ENCODE measurements around the gene AP2A2.

The AP2A2 gene

GRCh38 chr11:976431-977160, 50.9 kb downstream of the AP2A2 start:
- DNase-seq: no peak

DNA sequence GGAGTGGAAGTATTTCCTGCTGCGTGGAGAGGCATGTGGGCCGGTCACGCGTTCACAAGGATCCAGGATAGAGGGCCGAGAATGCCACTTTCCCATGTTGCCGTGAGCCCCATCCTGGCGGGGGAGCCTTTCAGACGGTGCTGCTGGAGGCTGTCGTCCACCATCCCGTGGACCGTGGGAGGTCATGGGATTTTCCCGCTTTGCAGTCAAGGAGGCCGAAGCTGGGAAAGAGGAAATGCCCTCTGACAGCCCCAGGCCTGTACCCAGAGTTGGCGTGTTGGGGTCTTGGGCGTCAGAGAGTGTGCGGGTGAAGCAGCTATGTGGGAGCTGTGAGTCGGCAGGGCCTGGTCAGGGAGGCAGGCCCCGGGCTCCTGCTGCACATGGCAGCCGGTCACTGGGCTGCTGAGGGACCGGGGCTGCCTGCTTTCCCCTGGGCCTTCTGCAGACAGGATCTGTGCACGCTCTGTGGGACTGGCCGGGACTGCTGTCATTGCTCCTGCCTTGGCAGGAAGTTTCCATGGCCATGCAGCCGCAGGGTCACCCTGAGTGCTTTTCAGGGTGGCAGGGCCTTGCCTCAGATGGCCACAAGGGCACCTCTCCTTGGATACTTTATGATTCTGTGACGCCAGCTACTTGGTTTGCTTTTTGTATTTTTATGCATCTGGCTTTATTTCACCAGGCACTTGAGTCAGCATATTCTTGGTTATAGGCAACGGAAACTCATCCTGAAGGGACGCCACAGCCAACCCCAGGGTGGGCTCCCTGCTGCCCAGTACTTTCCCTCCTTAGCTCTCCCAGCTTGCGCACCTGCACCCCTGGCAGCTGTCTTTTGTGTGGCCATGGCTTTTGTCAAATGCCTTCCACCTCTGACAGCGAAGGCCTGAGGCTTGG, 52.4 kb downstream of the AP2A2 start:
- DNase-seq: no peak

DNA sequence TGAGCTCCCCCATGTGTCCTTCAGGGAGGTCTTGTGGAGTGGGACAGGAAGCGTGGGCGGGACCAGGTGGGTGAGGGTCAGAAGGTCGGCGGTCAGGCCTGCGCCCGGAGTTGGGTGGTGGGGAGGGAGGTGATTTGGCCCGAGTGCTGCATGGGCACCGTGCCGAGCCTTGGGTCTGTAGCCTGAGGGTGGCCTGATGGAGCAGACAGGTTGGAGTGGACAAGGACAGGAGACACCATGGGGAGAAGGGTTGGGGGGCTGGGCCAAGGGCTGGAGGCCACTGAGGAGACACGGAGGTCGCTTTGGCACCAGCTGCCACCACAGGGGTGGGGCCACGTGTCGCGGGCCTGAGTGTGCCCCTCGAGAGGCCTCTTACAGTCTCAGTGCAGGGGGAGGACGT, 53.1 kb downstream of the AP2A2 start:
- DNase-seq: no peak

DNA sequence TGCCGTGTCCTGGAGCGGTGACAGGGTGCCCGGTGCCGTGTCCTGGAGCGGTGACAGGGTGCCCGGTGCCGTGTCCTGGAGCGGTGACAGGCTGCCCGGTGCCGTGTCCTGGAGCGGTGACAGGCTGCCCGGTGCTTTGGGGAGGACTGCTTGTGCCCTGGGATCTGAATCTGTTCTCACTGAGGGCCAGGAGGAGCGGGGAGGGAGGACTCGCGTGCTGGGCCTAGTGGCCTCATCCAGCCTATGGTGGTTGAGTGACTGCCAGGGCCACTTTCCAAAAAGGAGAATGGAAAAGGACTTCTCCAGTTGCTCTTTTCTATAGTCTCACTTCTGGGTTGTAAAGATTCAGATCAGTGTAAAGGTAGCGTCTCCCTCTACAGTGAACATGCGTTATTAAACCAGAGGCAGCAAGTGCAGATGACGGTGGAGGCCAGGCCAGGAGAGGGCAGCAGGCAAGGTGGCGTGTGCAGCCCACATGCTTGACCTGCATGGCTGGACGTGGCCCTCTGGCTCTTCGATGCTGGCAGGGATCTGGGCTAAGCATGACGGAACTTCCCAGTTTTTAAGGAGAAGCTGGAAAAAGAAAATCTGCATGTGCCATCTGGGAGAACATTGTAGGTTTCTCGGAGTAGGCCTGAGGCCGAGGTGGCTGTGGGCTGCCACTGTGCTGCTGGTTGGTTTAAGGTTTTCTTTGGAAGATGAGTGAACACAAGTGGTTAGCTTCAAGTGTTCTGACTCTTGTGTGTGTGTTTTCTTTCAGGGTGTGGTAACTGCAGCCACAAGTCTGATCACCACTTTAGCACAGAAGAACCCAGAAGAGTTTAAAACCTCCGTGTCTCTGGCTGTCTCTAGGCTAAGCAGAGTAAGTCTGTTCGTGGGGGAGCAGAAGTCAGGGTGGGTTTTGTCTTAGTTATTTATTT, 55.0 kb downstream of the AP2A2 start:
- DNase-seq: no peak

GRCh38 chr11:981764-982163, 56.1 kb downstream of the AP2A2 start:
- no peak for DNase-seq

DNA sequence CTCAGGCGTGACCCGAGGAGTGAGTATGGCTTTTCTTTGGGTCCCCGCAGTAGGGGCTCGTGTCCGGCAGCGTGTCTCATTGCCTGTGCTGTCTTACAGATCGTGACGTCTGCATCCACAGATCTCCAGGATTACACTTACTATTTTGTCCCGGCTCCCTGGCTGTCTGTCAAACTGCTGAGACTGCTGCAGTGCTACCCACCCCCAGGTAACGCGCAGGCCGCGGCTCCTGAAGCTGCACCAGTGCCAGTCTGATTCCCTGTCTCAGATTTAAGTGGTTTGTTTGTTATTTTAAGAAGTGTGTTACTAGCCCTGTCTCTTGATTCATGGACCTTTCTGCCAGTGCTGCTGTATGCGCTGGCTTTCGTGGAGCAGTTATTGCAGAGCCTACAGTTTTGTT, 58.9 kb downstream of the AP2A2 start:
- no peak for DNase-seq

GRCh38 chr11:985406-985805, 59.7 kb downstream of the AP2A2 start:
- DNase-seq: no peak

DNA sequence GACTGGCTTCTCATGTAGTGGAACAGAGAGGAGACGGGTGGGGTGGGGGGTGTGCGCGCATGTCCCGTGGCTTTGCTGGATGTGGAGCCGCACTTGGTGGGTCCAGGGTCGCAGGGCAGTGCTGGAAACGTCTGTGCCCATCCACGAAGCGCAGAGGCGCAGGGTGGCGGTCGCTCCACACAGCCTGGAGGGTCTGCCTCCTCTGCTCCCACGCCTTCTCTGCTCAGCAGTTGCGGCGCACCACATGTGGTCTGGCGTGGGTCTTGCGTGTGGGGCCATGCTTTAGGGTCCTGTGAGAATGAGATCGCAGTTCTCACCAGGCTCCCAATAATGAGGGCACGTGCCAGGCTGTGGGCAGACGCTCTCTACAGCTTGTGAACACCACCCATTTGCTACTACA, 60.2 kb downstream of the AP2A2 start:
- no peak for DNase-seq

- DNase-seq: no peak
These were observed 60.7 kb downstream of the AP2A2 start for GRCh38 chr11:986270-986951.

DNA sequence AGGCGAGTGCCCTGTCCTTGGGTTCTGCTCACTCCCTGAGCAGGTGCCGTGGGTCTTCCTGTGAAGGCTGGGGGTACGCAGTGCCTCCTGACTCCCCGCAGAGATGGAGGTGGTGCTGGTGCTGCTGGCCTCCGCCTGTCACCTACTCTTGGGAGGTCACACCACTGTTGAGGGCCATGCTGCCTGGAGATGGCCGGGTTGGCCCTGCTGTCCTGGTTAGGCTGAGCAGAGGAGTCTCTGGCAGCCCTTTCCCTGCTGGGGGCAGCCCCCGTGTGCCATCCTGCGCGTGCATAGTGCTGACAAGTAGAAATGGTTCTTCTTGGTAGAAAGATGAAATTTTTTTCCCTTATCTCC, 61.3 kb downstream of the AP2A2 start:
- DNase-seq: no peak

DNA sequence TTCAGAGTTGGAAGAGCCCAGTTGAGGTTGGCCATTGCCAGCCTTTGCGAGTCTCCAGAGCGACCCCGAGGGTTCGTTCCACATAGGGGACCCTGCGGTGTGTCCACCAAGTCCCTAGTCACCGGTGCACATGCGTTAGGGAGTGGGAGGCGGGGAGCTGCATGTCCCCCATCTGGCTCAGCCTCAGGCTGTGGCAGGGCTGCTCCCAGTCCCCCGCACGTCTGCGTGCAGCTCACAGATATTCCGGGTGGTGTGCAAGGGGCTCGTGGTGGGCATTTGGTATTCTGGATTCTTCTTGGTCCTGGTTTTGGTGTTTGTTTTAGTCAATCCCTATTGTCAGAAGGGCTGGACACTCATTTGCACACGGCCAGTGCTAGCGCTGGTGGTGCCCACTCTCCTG, 62.0 kb downstream of the AP2A2 start:
- no peak for DNase-seq

- DNase-seq: no peak
These were observed 64.4 kb downstream of the AP2A2 start for GRCh38 chr11:990101-990500.

- DNase-seq: no peak
These were observed 65.4 kb downstream of the AP2A2 start for GRCh38 chr11:991034-991433.

GRCh38 chr11:991711-992307, 66.1 kb downstream of the AP2A2 start:
- DNase-seq: no peak

- DNase-seq: no peak
These were observed 66.9 kb downstream of the AP2A2 start for GRCh38 chr11:992577-992976.

DNA sequence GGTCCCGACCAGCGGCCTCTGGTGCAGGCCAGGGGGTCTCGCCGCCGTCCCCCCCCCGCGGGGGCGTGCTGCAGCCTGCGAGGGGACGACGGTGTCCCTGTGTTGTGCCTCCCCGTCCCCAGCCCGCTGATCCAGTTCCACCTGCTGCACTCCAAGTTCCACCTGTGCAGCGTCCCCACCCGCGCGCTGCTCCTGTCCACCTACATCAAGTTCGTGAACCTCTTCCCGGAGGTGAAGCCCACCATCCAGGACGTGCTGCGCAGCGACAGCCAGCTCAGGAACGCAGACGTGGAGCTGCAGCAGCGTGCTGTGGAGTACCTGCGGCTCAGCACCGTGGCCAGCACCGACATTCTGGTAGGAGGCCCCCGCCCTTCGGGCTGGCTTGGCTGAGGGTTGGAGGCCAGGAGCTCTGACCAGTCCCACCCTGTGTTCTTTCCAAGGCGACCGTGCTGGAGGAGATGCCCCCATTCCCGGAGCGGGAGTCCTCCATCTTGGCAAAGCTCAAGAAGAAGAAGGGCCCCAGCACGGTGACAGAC, 68.0 kb downstream of the AP2A2 start:
- DNase-seq: no peak

- no peak for DNase-seq
These were observed 69.5 kb downstream of the AP2A2 start for GRCh38 chr11:995044-995751.

DNA sequence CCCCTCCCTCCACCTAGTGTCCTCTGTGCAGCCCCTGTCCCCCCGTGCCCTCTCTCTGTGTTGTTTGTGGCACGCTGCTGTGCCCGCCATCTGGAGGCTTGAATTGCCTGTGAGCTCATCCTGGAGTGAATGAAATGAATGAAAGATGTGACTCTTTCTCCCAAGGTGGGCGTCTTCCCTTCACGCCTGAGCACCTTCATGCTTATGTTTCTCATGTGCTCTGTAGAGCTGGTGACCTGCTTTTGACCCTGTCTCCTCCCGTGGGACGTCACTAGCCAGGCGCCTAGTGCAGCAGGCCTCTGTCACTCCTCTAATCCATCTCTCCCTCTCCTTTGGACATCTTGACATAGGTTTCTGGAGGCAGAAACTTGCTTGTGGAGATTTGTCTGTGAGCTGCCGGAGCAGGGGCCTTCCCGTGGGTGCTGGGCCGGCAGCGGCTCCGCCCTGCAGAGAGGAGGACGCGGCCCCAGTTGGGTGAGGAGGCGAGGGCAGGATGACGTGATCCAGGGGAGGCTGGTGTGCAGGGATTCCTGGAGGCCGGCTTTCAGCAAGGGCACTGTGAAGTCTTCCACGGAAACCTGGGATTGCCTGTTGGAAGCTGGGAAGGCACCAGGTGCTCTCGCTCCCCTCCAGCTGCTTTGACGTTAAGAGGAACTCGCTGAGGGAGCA, 70.2 kb downstream of the AP2A2 start:
- no peak for DNase-seq

DNA sequence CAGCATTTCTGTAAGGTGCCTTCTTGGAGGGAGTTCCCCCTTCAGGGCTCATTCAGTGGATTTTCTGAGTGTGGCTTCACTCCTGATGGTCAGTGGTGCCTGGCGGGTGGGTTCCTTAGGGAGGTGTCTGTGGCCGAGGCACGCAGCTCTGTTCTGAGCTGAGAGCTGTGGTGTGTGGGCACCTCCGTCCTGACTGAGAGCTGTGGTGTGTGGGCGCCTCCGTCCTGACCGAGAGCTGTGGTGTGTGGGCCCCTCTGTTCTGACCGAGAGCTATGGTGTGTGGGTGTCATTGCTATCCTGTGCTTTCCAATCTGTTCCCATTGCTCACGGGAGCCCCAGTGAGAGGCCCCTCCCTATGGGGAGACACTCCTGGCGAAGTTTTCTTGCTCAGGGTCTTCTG, 71.0 kb downstream of the AP2A2 start:
- no peak for DNase-seq

- DNase-seq: no peak
These were observed 72.2 kb downstream of the AP2A2 start for GRCh38 chr11:997907-998306.

GRCh38 chr11:999009-999408, 73.3 kb downstream of the AP2A2 start:
- DNase-seq: no peak
